Upper lobe of left lung (tissue), 4 donors: Measurements from ENCODE around the gene TNFRSF12A.

ENCODE experiments used
- EP300 ChIP-seq, 4 donors: sonication (generic); formaldehyde crosslinking; IDR thresholded peaks; one replicate each; pipeline ENCODE4 v1.5.1; 2017; ENCODE audit warnings: antibody characterized with exemption in 4 of 4, control low read depth in 2 of 4
- POLR2A ChIP-seq, 4 donors: fragments of 450-650 bp; IDR thresholded peaks; one replicate each; pipeline ENCODE4 v1.5.1; 2016 to 2017; ENCODE audit warnings: antibody characterized with exemption in 4 of 4, mild to moderate bottlenecking in 2 of 4

GRCh38 chr16:3071655-3072054 is 51.5 kb downstream of the TNFRSF12A start:
- peak in 1 of 4 donors; percentile 9 for TF ChIP-seq POLR2A (IDR thresholded peaks at IDR 0.05)
- TF ChIP-seq EP300 (IDR thresholded peaks at IDR 0.05), result no peak
